ENCODE measurements around the gene HEPHL1. TPM values are rescaled to one million over a fixed set of nuclear protein-coding genes. Genes with fewer than 3 reads are reported as not detected.
"Not testable (repeated sequence)": the region's sequence is repeated elsewhere in the genome, so short reads cannot be mapped to it uniquely, and the experiment has no call there.

HEPHL1 gene
- total RNA-seq, 1 donor from 2014 or later: not detected

DNA sequence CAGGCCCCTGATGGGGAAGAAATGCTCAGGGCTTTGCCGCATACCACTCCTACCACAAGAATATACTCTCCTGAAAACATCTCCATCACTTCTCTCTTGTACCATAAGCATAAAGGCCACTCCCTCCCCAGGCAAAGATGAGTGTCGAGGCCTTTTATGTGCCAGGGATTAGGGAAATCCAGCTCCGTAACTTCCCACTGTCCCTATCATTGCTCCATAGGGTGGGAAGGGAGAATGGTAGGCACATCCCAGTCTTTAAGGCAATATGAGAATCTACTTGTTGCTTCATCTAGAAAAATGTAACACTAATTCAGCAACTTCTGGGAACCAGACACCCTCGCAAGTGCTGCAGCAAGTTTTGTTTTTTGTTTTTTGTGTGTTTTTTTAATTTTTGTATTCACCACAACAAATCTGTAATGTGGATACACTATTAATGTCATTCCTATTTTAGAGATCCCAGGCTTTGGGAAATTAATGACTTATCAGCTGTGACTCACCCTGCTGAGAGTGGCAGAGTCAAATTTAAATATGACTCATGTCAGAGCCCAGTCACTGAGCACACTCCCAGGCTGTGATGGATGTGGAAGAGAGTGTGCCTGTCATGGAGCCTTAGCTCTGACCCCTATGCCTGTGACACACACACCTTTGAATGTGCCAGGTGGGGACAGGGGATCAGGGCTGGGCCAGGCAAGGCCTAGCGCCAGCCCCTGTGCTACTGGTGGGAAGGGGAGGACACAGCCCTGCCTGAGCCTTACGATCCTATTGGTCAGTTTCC is 130.9 kb downstream of the HEPHL1 start:
- DNase-seq: no peak

DNA sequence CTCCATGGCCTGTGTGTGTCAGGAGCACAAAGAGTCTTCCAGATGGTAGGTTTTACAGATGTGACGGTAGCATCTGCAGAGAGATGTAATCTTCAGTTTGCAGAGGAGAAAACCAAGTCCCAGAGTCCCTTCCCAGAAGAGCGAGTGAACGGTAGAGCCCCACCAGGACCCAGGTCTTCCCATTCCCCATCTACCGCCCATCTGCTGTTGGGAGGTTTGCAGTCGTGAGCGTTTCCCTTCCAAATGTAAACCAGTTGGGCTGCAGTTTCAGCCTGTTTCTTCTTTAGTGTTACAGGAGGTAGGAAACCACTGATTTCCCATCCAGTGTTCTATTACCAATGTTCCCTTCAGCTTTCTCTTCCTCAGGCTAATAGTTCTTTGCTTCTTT is 131.5 kb downstream of the HEPHL1 start:
- no peak for DNase-seq

DNA sequence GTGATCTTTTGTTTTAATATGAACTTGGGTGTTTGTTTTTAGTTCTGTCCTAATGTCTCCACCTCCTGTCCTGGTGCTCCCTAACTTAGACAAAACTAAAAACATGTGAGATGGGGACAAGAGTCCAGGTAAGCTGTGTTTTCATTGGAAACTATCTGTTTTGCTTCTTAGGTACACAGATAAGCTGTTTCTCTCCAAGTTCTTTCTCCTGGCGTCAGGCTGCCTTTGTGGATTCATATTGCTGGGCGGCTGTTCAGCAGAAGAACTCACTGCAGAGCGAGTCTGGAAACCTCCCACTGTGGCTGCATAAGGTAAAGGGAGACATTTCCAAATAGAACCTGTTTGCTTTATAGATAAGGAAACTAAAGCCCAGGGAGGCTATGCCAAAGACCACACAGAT is 132.2 kb downstream of the HEPHL1 start:
- DNase-seq: no peak

DNA sequence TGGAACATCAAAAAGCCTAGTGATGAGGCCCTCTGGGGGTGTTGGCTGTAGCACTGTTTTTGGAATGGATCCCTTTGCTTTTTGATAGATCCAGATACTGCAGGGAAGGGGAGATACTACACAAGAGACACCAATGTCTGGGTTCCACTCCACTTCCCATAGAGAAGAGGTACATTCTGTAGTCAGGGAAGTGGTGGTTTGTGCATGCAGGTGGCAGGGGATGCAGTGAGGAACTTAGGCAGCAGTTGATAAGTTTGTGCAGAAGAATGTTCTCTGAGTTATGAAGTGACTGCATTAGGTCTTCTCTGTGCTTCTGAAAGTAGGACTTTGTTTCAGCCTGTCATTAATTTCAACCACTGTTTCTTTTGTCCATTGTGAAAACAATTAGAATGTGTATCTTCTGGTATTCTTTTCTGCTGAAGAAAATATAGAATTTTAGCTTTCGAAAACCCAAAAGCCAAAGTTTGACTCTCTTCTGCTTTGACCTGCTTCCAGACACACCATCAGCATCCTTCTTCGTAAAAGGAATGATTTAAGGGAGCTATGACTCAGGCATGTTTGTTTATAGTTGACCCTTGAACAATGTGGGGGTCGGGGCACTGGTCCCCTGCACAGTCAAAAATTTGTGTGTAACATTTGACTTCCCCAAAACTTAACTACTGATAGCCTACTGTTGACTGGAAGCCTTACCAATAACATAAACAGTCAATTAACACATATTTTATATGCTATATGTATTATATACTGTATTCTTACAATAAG is 133.1 kb downstream of the HEPHL1 start:
- no peak for DNase-seq

DNA sequence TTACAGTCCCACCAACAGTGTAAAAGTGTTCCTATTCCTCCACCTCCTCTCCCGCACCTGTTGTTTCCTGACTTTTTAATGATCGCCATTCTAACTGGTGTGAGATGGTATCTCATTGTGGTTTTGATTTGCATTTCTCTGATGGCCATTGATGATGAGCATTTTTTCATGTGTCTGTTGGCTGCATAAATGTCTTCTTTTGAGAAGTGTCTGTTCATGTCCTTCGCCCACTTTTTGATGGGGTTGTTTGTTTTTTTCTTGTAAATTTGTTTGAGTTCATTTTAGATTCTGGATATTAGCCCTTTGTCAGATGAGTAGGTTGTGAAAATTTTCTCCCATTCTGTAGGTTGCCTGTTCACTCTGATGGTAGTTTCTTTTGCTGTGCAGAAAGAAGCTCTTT is 136.2 kb downstream of the HEPHL1 start:
- DNase-seq: not testable (repeated sequence)

Small RNA genes lying within 50 kb of the gene (small RNA-seq; reads per million reads assigned to genes)
- gene AP002795.1: not detected

Other genes starting within 250 kb of the HEPHL1 start
- 78.0 TPM for gene MED17, start 237.1 kb upstream of the HEPHL1 start, total RNA-seq
- 1.1 TPM for gene VSTM5, start 170.7 kb upstream of the HEPHL1 start, total RNA-seq
- gene PANX1, start 107.5 kb downstream of the HEPHL1 start, total RNA-seq: 191 TPM

Data from occipital lobe (tissue), 3 donors.